Stromal cell of bone marrow (primary cell): Measurements from ENCODE around the gene VIL1.

ENCODE experiments used
- DNase-seq: peaks from one replicate; pipeline ENCODE4 v3.0.0-alpha.2; 2012; ENCODE audit warnings: low read depth

VIL1 gene

GRCh38 chr2:218418717-218419458, at the start of gene VIL1:
Gene VIL1, plus strand, starts transcription at chr2:218419123. Its CDS starts 4,656 bp downstream, at chr2:218423779.
- no peak for DNase-seq

GRCh38 chr2:218369330-218369729, 49.6 kb upstream of the VIL1 start:
- DNase-seq, result no peak

- no peak for DNase-seq
Observed at GRCh38 chr2:218370410-218371063, 48.4 kb upstream of the VIL1 start.

GRCh38 chr2:218371983-218372350, 47.0 kb upstream of the VIL1 start:
- no peak for DNase-seq

GRCh38 chr2:218374795-218375194, 44.1 kb upstream of the VIL1 start:
- no peak for DNase-seq

GRCh38 chr2:218375212-218375611, 43.7 kb upstream of the VIL1 start:
- no peak for DNase-seq

- DNase-seq, result no peak
Observed at GRCh38 chr2:218378053-218378452, 40.9 kb upstream of the VIL1 start.

- no peak for DNase-seq
Observed at GRCh38 chr2:218381916-218382366, 37.0 kb upstream of the VIL1 start, which contains the start of gene SLC11A1. Gene SLC11A1, plus strand, starts transcription at chr2:218382273. Its CDS starts 96 bp downstream, at chr2:218382369.

GRCh38 chr2:218382785-218383184, 36.1 kb upstream of the VIL1 start:
- DNase-seq, result no peak

- no peak for DNase-seq
Observed at GRCh38 chr2:218383892-218384519, 34.9 kb upstream of the VIL1 start.

GRCh38 chr2:218384975-218385374, 33.9 kb upstream of the VIL1 start:
- no peak for DNase-seq

- DNase-seq, result no peak
Observed at GRCh38 chr2:218386505-218387368, 32.2 kb upstream of the VIL1 start.

GRCh38 chr2:218387369-218388194, 31.3 kb upstream of the VIL1 start:
- DNase-seq, result no peak

- no peak for DNase-seq
Observed at GRCh38 chr2:218389333-218390150, 29.4 kb upstream of the VIL1 start.

GRCh38 chr2:218391202-218391601, 27.7 kb upstream of the VIL1 start:
- DNase-seq, result no peak

- DNase-seq, result no peak
Observed at GRCh38 chr2:218392459-218392858, 26.5 kb upstream of the VIL1 start.

- no peak for DNase-seq
Observed at GRCh38 chr2:218392891-218393462, 25.9 kb upstream of the VIL1 start.

GRCh38 chr2:218393750-218394290, 25.1 kb upstream of the VIL1 start:
- no peak for DNase-seq

- no peak for DNase-seq
Observed at GRCh38 chr2:218394298-218395089, 24.4 kb upstream of the VIL1 start.
